NCI-H748 (cell line): ENCODE data around the gene PRR20A.
"Not testable (repeated sequence)": the region's sequence is repeated elsewhere in the genome, so short reads cannot be mapped to it uniquely, and the experiment has no call there.

Source experiments
- DNase-seq: peaks from one replicate; lab custom pipeline; 2025; ENCODE audit not compliant: unreplicated experiment; lab: John Stamatoyannopoulos, UW

The PRR20A gene

DNA sequence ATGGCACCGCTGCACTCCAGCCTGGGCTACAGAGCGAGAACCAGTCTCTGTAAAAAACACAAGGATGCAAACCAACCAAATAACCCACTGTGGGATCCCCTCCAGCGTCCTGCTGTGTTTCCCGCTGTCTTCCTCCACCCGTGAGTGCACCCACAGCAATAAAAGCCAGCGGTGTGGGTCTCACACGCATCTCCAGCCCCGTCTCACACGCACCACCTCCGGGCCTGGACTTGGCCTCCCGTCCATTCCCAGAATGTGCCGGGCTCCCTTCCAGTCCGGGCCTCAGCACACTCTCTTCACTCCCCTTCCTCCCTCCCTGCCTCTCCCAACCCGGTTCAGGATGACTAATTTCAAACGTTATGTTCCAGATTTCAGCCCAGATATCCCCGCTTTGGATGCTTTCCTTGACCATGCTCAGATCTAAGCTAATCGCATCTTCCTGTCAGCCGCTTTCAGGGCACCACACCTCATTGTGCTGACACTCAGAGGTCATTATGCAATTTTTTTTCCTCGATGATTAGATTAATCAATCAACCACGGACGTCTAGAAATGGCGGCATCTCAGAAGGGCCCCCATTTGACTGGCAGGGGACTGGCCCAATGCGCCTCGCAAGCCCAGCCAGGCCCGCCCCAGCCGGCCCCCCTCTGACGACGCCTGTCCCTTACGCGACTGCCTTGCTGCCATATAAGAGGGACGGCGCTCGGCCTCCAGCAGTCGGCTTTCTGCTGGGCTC lies at the start of gene PRR20A:
Gene PRR20A (plus strand): TSS at position 684 of the 734 bp plus-strand sequence. CDS start 387 bp downstream, outside the sequence.
- not testable (repeated sequence) for DNase-seq

DNA sequence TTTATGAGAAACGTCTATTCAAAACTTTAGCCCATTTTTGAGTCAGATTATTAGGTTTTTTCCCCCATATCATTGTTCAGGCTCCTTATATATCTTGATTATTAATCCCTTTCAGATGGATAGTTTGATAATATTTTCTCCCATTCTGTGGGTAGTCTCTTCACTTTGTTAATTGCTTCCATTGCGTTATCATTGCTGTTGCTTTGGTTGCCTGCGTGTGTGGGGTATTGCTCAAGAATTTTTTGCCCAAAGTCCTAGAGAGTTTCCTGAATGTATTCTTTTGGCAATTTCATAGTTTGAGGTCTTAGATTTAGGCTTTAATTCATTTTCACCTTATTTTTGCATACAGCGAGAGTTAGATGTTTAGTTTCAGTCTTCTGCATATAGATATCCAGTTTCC lies 25.8 kb upstream of the PRR20A start:
- no peak for DNase-seq

DNA sequence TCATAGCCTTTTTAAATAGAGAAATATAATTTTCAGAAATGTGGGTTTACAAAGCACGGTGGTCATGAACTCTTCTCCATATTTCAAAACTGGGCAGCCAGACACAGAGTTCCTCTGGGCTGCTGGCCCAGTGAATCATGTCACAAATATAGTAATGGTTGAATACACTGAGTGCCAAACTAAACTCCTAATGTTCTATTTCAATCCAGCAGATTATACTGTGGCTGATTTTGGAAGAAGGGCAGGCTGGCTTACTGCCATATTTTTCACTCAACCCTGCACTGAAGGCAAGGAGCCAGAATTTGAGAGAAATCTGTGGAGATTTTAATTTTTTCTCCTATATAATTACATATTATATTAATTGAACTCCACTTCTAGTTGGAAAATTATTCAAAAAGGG lies 17.0 kb upstream of the PRR20A start:
- no peak for DNase-seq

DNA sequence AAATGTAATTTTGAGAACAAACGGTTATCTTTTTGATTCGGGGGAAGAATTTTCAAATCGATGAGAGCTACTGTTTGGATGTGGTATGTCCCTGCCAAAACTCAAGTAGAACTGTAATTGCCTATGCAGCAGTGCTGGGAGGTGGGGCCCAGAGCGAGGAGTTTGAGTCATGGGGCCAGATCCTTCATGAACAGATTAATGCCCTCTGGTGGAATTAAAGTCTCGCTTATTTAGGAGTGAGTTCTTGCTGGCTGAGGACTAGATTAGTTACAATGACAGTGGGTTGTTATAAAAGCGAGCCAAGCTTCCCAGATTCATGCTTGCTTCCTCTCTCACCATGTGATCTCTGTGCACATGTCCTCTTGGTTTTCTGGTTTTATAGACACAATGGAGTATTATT lies 11.8 kb upstream of the PRR20A start:
- no peak for DNase-seq

DNA sequence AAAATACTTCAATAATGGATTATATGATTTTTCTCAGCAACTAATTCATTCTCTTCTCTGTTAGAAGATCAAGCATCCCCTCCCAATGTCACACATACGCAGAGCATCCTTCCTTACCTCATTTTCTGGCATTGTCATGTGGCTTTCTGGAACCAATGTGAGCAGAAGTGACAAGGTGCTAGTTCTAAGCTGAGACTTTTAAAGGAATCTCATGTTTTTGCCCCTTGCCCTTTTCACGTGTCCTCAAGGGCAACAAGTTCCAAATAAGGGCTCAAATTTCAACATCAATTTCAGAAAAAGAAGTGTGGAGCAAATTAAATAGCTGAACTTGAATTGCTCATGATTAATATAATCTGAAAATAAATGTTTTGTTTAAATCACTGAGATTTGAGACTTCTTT lies 4.6 kb upstream of the PRR20A start:
- DNase-seq, result no peak

DNA sequence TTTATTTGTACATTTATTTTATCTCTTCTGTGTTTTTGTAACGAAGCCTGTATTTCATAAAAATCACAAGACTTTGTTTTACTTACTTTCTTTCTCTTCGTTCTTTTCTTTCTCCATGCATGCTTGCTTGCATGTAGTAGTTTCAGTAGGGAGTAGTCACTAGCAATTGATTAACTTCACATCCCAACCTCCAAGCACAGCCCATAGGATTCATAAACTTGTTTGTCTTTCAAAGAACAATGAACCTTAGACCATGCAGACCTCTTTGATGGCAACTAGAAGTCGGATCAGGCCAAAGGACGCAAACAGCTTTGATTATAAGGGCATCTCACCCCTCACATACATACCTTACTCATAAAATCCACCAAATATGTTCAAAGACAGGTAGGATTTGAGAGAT lies 3.1 kb upstream of the PRR20A start:
- DNase-seq, result no peak

DNA sequence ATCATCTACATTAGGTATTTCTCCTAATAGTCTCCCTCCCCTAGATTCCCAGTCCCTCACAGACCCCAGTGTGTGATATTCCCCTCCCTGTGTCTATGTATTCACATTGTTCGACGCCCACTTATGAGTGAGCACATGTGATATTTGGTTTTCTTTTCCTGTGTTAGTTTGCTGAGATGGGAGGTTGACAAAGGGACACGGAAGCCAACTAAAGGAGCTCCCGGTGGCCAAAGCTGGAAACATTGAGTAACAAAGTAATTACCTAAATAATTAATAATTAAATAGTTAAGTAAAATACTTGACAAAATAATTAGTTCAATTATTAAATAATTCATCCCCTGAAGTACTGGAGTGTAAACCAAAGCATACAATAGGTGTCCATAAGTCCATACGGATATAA lies 1.7 kb upstream of the PRR20A start:
- no peak for DNase-seq

DNA sequence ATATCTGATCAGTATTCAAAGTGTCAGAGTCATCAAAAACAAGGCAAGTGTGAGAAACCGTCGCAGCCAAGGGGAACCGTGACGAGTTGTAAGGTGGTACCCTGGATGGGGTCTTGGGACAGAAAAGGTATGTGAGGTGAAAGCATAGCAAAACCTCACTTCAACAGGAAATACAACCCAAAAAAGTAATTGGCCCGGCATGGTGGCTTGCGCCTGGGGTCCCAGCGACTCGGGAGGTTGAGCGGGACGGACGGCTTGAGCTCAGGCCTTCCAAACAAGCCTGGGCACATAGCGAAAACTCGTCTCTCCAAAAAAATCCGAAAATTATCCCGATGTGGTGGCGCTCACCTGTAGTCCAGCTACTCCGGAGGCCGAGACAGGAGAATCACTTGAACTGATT lies 937 bp upstream of the PRR20A start:
- not testable (repeated sequence) for DNase-seq

DNA sequence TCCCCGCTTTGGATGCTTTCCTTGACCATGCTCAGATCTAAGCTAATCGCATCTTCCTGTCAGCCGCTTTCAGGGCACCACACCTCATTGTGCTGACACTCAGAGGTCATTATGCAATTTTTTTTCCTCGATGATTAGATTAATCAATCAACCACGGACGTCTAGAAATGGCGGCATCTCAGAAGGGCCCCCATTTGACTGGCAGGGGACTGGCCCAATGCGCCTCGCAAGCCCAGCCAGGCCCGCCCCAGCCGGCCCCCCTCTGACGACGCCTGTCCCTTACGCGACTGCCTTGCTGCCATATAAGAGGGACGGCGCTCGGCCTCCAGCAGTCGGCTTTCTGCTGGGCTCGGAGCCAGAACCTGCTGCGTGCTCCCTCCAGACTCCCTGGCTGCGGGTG lies 6.5 kb downstream of the PRR20A start, which contains the start of gene PRR20B:
Gene PRR20B (plus strand): TSS at position 301 of the 400 bp plus-strand sequence. CDS start 387 bp downstream, outside the sequence.
- not testable (repeated sequence) for DNase-seq

DNA sequence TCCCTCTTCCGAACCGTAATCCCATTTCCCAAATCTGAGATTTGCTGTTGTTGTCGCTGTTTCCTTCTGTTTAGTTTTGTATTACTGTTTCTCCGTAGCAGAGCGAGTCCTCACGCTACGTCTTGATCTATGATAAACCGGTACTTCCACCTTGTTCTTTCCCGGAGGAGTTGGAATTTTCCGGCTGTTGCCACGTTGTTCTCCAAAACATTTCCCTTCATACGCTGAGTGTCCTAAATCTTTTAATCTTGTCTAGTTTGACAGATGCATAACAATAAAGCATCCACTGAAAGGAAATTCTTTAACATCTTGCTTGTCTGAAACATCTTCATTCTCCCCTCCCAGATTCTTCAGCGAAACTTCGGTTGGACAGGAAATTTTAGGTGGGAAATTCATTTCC lies 7.4 kb downstream of the PRR20A start:
- not testable (repeated sequence) for DNase-seq

DNA sequence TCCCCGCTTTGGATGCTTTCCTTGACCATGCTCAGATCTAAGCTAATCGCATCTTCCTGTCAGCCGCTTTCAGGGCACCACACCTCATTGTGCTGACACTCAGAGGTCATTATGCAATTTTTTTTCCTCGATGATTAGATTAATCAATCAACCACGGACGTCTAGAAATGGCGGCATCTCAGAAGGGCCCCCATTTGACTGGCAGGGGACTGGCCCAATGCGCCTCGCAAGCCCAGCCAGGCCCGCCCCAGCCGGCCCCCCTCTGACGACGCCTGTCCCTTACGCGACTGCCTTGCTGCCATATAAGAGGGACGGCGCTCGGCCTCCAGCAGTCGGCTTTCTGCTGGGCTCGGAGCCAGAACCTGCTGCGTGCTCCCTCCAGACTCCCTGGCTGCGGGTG lies 13.0 kb downstream of the PRR20A start, which contains the start of gene PRR20C:
Gene PRR20C (plus strand): TSS at position 301 of the 400 bp plus-strand sequence. CDS start 387 bp downstream, outside the sequence.
- not testable (repeated sequence) for DNase-seq

DNA sequence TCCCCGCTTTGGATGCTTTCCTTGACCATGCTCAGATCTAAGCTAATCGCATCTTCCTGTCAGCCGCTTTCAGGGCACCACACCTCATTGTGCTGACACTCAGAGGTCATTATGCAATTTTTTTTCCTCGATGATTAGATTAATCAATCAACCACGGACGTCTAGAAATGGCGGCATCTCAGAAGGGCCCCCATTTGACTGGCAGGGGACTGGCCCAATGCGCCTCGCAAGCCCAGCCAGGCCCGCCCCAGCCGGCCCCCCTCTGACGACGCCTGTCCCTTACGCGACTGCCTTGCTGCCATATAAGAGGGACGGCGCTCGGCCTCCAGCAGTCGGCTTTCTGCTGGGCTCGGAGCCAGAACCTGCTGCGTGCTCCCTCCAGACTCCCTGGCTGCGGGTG lies 19.6 kb downstream of the PRR20A start, which contains the start of gene PRR20D:
Gene PRR20D (plus strand): TSS at position 301 of the 400 bp plus-strand sequence. CDS start 387 bp downstream, outside the sequence.
- DNase-seq, result not testable (repeated sequence)

DNA sequence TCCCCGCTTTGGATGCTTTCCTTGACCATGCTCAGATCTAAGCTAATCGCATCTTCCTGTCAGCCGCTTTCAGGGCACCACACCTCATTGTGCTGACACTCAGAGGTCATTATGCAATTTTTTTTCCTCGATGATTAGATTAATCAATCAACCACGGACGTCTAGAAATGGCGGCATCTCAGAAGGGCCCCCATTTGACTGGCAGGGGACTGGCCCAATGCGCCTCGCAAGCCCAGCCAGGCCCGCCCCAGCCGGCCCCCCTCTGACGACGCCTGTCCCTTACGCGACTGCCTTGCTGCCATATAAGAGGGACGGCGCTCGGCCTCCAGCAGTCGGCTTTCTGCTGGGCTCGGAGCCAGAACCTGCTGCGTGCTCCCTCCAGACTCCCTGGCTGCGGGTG lies 26.2 kb downstream of the PRR20A start, which contains the start of gene PRR20E:
Gene PRR20E (plus strand): TSS at position 301 of the 400 bp plus-strand sequence. CDS start 387 bp downstream, outside the sequence.
- not testable (repeated sequence) for DNase-seq

DNA sequence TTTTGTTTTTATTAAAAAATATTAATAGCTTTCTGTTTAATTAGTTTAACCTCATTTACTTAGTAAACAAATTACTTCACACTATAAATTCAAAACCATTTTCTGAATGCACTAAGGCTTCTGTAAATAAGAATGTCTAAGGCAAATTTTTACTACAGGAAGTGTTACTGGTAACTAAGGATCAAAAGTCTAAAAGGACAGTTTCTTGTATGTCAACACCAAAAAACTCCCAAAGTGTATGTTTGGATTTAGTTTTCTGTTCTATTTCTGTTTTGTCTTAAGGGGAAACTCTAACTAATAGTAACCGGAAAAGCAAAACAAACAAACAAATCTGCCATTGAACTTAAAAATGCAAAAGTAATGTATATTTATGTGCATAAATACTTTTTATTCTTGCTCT lies 50.9 kb downstream of the PRR20A start:
- DNase-seq, result no peak
